ENCODE results near the gene PRR5. TPM values are rescaled to one million over a fixed set of nuclear protein-coding genes. Genes with fewer than 3 reads are reported as not detected.

PRR5 gene
- total and polyA plus RNA-seq, 2 of the 13 experiments (the other 11 are each of a cell fraction or from before 2014, with no cell fraction given), result 11.6 to 27.5 TPM

DNA sequence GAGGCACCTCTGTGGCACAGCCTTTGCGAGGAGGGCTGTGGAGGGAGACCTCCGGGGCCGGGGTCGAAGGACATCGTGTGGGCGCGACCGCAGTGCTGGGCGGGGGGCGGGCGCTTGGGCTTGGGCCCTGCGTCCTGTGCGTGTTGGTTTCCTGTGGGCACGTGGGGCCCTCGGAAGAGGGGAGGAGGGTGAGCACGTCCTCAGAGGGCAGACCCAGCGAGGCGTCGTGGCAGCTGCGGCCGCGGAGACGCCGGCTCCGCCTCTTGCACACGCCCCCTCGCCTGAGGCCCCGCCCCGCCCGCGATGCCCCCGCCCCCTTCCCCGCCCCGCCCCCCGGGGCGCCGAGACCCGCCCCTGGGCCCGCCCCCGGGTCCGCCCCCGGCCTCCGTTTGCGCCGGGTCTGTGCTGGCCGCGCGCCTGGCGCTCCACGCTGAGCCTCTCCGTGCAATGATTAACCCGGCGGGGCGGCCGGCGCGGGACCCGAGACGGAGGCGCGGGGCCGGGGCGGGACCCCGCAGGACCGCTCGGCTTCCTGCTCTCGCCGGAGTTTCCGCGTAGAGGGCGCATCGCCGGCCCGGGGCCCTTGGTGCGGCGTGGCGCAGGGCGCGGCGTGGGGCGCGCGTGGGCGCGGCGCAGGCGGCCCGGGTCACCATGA, at the start of gene PRR5 (continued):
- TF ChIP-seq, protein P1, sequence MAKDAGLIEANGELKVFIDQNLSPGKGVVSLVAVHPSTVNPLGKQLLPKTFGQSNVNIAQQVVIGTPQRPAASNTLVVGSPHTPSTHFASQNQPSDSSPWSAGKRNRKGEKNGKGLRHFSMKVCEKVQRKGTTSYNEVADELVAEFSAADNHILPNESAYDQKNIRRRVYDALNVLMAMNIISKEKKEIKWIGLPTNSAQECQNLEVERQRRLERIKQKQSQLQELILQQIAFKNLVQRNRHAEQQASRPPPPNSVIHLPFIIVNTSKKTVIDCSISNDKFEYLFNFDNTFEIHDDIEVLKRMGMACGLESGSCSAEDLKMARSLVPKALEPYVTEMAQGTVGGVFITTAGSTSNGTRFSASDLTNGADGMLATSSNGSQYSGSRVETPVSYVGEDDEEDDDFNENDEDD (CRISPR knock-in tag; IDR thresholded peaks at IDR 0.05; ENCODE audit: borderline replicate concordance), result peak; percentile 83; the same call in 1 of the 2 replicates
- no peak for TF ChIP-seq DMTF1 (CRISPR knock-in tag; IDR thresholded peaks at IDR 0.05)
- TF ChIP-seq ZNF143 (CRISPR knock-in tag; IDR thresholded peaks at IDR 0.05), result no peak
- no peak for TF ChIP-seq NCOA1 (CRISPR knock-in tag; IDR thresholded peaks at IDR 0.05)
- no peak for TF ChIP-seq XBP1 (CRISPR knock-in tag; IDR thresholded peaks at IDR 0.05)
- no peak for TF ChIP-seq ZBTB49 (CRISPR knock-in tag; IDR thresholded peaks at IDR 0.05; ENCODE audit: borderline replicate concordance)
- TF ChIP-seq ZNF317 (CRISPR knock-in tag; IDR thresholded peaks at IDR 0.05), result no peak
- 0 out of 2 replicates have a peak, but pooled peaks have one; percentile 30 for TF ChIP-seq ARNT2 (CRISPR knock-in tag; IDR thresholded peaks at IDR 0.05; ENCODE audit: low read depth)
- TF ChIP-seq SETDB1 (CRISPR knock-in tag; IDR thresholded peaks at IDR 0.05; ENCODE audit: borderline replicate concordance), result no peak
- no peak for TF ChIP-seq KAT2B (IDR thresholded peaks at IDR 0.05; ENCODE audit: borderline replicate concordance, low read depth, low read length)
- TF ChIP-seq NR2C2 (CRISPR knock-in tag; IDR thresholded peaks at IDR 0.05; ENCODE audit: borderline replicate concordance), result 0 out of 2 replicates have a peak, but pooled peaks have one; percentile 17
- TF ChIP-seq RAD21 (CRISPR knock-in tag; IDR thresholded peaks at IDR 0.05), result peak; percentile 20; the same call in 1 of the 2 replicates
- no peak for TF ChIP-seq NR2F1 (CRISPR knock-in tag; IDR thresholded peaks at IDR 0.05)
- TF ChIP-seq GRHL1 (CRISPR knock-in tag; conservative IDR thresholded peaks at IDR 0.05), result no peak
- no peak for TF ChIP-seq ZNF292 (CRISPR knock-in tag; IDR thresholded peaks at IDR 0.05; ENCODE audit: borderline replicate concordance, low read depth)
- 0 out of 2 replicates have a peak, but pooled peaks have one; percentile 30 for TF ChIP-seq ELF3 (CRISPR knock-in tag; IDR thresholded peaks at IDR 0.05)
- TF ChIP-seq SP5 (CRISPR knock-in tag; IDR thresholded peaks at IDR 0.05; ENCODE audit: borderline replicate concordance, low read depth), result 0 out of 2 replicates have a peak, but pooled peaks have one; percentile 28
- peak; percentile 64; the same call in 1 of the 2 replicates for TF ChIP-seq GABPB1 (CRISPR knock-in tag; IDR thresholded peaks at IDR 0.05)
- TF ChIP-seq TEAD3 (CRISPR knock-in tag; optimal IDR thresholded peaks at IDR 0.05; ENCODE audit: borderline replicate concordance), result peak; percentile 51
- TF ChIP-seq TCF7 (IDR thresholded peaks at IDR 0.05; ENCODE audit: low read depth), result no peak
- no peak; the same call in 1 of the 2 replicates for TF ChIP-seq FOXO1 (CRISPR knock-in tag; IDR thresholded peaks at IDR 0.05)
